Activated CD4-positive, alpha-beta T cell treated with anti-CD3 and anti-CD28 coated beads for 4 hours (primary cell): Measurements from ENCODE around the gene MYO6.
"Not testable (repeated sequence)": the region's sequence is repeated elsewhere in the genome, so short reads cannot be mapped to it uniquely, and the experiment has no call there.

ENCODE experiments used
- DNase-seq, 2 donors: peaks; one replicate each; pipeline ENCODE4 v3.0.0-alpha.2; 2020

The MYO6 gene

DNA sequence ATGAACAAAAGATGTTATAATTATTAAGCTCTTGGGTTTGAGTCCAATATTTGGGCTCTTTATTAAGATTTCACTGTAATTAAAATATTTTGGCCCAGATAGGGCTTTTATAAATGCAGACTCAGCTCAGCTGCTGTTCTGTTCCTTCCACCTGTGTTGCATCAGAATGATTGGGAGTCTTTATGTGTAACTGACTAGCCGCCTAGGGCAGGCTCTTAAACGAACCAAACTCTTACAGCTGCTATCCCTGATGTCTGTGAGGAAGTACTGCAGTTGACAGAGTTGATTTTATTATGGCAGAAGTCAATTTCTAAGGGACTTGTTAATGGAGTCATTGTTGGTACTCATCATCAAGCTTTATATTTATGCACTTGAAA lies 144.7 kb downstream of the MYO6 start:
- no peak for DNase-seq

DNA sequence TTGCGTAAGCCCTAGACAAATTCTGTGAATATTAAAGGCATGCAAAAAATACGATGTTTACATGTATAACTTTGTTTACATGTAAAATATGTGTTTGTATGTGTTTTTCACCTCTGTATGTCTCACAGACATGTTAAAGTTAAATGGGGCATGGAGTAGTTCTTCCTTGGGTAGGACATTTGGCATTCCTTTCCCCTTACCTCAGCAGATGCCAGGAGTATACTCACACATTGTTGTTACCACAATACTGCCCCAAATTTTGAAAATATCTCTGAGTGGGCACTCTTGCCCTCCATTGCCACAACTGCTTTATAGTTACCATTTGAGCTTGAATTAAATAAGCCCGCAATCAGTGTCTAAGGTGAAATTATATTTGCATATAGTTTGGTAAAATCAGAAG lies 147.5 kb downstream of the MYO6 start:
- no peak for DNase-seq

- not testable (repeated sequence) for DNase-seq
Measured at GRCh38 chr6:75900216-75900615, 151.2 kb downstream of the MYO6 start.

- not testable (repeated sequence) for DNase-seq
Measured at GRCh38 chr6:75905129-75905528, 156.1 kb downstream of the MYO6 start.

DNA sequence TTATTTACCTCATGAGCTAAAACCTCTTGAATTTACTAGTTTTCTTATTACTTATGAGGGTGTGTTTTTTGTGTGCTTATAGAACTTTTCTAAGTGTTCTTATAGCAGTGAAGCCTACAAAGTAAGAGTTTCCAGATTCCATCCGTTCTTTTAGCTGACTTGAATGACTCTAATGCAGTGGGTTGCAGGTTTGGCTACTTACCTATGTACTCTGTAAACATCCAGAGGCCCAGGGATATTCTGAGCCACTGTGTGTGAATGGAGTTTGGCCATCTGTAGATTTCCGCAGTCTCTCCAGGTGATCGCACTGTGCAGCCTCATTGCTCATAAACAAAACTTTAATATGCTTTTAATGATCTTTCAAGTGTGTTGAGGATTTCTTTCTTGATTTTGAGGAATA lies 157.8 kb downstream of the MYO6 start:
- no peak for DNase-seq

DNA sequence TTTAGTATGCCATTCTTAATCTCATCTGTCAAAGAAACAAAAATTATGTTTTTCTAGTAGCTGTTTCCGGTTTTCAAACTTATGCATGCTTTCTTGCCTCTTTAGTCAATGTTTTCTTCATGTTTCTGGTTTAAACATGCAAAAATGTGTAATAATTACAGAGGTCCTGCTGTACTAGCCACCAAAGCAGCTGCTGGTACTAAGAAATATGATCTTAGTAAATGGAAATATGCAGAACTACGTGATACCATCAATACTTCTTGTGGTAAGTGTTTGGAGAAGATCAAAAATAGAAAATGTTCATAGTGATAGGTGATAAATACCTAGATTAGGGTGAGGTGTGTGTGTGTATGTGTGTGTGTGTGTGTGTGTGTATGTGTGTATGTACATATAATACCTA lies 158.4 kb downstream of the MYO6 start:
- no peak for DNase-seq

GRCh38 chr6:75913040-75913439 lies 164.0 kb downstream of the MYO6 start:
- DNase-seq, result no peak

DNA sequence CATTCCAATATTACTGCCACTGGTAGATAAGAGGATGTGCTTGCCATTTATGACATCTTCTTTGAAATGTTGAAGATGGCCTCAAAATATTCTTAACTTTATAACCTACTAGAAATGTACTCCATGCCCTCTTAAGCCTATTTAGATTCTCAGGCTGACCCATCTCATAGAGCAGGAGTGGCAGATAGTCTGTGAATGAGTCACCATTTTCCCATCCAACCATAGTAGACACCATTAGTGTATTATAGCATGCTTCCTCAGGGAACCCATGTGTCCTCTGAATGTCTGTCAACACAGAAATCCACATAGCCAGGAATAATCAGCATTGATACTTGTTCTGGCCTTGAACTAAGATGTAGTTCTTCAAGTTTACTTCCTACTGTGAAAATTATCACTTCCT lies 173.2 kb downstream of the MYO6 start:
- no peak for DNase-seq

GRCh38 chr6:75926293-75927168 lies 177.5 kb downstream of the MYO6 start:
- no peak for DNase-seq

- DNase-seq, result no peak
Measured at GRCh38 chr6:75931011-75931680, 182.1 kb downstream of the MYO6 start.

- no peak for DNase-seq
Measured at GRCh38 chr6:75932067-75932466, 183.0 kb downstream of the MYO6 start.

GRCh38 chr6:75933387-75933975 lies 184.4 kb downstream of the MYO6 start:
- no peak for DNase-seq

GRCh38 chr6:75934643-75935472 lies 185.8 kb downstream of the MYO6 start:
- peak; percentile 1 to 3 for DNase-seq

DNA sequence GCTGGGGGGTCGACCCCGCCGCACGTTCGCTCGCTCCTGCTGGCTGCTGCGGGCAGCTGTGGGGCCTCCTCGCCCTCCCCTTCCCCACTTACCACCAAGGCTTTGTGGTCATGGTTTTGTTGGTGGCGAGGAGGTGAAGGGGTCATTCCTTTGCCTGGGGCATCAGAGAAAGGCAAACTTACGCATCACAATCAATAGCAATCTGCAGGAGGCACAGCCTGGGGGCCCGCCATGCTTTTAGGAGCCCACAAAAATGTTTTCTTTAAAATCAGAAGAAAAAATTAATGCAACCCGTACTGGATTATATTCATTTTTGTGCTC lies 186.4 kb downstream of the MYO6 start:
- DNase-seq, result no peak

DNA sequence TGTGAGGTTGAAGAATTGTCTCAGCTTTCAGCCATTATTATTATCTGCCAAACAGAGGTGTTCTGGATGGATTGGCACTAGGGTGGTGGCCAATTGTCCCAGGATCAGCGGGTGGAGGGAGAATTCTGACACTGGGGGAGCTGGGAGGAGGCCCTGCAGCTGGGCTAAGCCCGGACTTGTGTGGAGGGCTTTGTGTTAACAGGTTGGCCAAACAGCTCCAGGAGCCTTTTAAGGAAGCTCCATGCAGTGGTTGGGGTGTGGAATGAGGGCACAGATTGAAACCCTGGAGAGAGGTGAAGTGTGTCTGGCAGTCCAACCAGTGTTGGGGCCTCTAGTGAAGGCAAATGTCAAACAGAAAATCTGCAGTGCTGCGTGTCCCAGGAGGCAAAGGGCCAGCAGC lies 187.6 kb downstream of the MYO6 start:
- DNase-seq, result no peak

DNA sequence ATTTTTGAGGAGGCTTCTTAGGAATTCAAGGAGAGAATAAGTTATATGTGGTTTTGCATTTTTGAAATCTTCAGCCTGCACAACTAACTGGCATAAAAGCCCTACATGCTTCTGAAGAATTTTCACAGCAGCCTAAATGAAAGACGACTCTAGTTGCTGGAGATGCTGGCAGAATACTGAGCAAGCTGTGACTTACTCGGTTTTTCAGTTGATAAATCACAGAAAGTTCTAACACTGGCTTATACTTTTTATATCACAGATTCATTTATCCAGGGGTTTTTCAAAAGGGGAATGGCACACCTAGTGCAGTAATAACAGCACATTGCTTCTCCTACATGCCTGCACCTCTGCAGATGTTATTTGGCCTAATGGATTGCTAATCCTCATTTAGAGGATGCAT lies 188.8 kb downstream of the MYO6 start:
- DNase-seq, result no peak

GRCh38 chr6:75940564-75940963 lies 191.5 kb downstream of the MYO6 start:
- DNase-seq, result no peak

- DNase-seq, result no peak
Measured at GRCh38 chr6:75941509-75941908, 192.5 kb downstream of the MYO6 start.

DNA sequence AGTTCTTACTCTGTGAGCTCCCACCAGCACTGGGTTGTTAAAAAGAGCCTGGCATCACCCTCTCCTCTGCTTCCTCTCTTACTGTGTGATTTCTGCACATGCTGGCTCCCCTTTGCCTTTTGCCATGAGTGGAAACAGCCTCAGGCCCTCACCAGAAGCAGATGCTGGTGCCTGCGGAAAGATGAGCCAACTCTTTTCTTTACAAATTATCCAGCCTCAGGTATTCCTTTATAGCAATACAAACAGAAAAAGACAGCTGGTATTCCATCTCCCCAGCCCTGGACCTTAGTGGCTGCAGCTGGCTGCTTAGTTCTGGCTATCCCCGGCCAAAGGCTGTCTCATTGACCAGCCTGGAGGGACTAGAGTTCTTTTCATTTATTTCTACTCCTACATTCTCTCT lies 194.3 kb downstream of the MYO6 start:
- no peak for DNase-seq

GRCh38 chr6:75946146-75946831 lies 197.2 kb downstream of the MYO6 start:
- no peak for DNase-seq

- no peak for DNase-seq
Measured at GRCh38 chr6:75947935-75948334, 198.9 kb downstream of the MYO6 start.

- no peak for DNase-seq
Measured at GRCh38 chr6:75952128-75952527, 203.1 kb downstream of the MYO6 start.

DNA sequence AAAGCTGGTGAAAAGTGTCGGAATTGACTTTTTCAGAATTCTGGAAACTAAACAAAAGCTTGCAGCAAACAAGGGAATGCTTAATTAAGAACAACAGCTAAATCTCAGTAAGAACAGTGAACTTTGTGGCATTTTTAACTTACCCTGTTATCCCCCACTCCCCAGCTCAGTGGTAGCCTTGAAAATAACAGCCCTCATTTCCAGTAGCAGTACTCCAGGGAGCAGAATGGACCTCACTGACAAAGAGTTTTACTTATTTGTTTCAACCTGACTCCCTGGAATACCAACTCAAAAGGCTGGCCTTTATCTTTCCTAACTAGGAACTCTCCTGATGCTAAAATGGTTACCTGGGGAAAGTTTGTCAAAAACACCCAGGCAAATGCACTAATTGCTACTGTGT lies 214.5 kb downstream of the MYO6 start:
- DNase-seq, result no peak
